Activated T-helper 1 cell treated with Interleukin-2 at 50 U/mL for 16 hours (primary cell): ENCODE measurements around the gene MAST4.

Source experiments
- DNase-seq: peaks from one replicate; pipeline ENCODE4 v3.0.0-alpha.2; 2020; ENCODE audit warnings: low read depth

Gene MAST4

DNA sequence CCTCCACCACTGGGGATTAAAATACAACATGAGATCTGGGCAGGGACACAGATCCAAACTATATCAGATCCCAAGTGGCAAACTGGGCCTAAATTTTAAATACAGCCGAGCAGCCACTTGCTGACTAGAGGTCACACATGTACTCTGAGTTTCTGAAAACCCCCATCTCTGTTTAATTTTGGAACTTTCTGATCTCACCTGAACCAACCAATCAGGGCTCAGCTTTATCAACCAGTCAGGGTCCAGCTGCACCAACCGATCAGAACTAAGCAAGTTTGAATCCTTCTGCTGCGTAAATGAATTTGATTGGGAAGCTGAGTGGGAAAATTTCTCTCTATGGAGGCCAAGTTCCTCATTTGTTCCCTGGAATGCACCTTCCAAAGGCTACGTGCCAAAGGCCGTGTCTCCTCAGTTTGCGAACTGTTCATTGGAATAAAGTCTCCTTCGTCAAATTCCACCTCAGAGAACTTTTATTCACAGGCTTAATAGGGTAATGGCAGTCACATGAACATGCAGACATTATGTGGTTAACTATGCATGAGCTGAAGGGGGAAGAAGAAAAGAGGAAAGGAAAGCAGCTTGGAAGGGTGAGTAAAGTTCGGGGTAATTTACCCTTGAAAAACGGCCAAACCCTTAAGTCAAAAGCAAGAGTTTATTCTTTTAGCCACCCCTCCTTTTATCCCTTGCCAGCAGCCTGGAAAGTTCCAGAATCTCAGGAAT, 596.7 kb downstream of the MAST4 start:
- DNase-seq: no peak

DNA sequence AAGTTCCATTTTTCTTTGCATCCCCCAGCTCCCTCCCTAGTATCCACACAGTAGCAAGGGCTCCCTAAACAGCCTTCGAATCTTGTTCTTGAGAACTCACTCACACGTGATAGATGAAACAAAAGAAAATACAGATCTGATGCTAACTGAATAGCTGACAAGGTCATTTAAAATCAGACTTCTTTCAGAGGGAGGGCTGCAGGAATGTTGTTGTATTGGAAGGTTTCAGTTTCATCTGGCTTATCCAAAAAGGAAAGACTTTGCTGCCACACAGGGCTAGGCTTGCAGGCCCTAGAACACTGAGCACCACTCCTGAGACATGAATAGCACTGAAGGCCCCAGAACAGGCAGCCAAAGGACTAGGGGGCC, 597.2 kb downstream of the MAST4 start:
- DNase-seq: no peak

DNA sequence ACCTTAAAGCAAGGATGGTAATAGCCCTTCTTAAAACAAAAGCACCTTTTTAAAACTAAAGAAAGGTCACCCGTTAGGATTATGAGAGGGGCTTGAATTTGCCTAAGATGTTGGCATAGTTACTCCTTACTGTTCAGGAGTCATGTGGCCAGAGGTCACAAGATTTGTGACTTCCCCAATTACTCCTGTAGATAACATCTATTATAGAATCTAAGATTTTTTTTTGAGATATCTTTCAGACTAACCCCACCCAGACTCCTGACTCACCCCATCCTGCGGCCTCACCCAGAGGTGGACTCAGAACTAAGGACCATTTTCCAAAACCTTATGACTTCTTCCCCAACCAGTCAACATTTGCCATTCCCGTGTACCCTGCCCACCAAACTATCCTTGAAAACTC, 598.0 kb downstream of the MAST4 start:
- no peak for DNase-seq

DNA sequence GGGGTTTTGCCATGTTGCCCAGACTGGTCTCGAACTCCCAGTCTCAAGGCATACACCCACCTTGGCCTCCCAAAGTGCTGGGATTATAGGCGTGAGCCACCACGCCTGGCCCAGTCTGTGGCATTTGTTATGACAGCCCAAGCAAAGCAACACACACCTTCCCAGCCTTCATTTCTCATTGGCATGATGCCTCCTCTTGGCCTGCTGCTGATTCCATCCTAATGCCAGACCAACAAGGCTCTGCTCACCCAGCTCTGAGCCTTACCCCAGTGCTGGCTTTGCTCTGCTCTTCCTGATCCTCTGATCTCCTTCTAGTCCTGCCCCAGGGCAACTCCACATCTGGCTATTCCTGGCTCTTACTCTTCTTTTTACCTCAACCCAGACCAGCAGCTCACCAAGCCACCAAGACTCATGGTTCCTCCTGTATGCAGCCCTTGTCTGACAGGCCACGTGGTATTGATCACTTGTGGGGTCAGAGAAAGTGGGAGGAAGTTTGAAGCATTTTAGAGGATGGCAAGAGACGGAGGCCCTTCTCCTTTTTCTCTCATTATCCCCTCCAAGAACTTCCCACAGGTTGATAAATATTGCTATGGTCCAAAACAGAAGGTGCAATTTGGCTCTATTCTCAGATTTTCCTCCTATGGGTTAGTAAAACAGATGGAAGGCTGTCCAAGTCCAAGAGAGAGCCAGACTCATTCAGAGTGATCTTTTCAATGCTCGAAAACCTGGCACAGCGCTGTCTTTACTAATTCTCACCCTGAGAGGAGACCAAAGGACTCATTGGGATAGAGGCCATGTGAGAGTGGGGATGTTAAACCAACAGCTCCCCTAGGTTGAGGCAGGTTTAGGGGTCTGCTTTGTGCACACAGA, 599.4 kb downstream of the MAST4 start:
- no peak for DNase-seq

DNA sequence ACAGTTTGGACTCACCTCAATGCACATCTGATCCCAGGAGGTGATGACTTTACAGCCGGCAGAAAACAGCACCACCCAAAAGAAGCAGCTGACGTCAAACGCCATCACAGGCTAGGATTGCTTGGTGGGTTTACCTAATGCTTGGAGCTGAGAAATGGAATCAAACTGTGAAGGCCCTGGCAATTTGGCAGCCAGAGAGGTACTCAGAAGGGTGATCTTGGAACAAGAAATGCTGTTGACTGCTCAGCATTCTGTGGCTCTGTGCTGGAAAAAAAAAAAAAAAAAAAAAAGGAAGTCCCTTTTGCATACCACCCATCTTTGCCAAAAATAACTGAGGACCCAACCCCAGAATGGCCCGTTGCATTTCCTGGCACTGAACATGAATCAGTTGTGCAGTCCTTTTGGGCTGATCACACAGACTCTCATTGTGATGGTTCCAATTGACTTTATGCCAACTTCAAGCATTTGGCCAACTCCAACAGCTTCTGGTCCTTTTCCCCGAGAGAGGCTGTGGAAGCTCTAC, 600.4 kb downstream of the MAST4 start, which contains the start of gene CD180:
CD180 (minus strand) TSS at position 263 of the 523 bp plus-strand sequence; CDS start at position 105, 158 bp downstream.
- no peak for DNase-seq

DNA sequence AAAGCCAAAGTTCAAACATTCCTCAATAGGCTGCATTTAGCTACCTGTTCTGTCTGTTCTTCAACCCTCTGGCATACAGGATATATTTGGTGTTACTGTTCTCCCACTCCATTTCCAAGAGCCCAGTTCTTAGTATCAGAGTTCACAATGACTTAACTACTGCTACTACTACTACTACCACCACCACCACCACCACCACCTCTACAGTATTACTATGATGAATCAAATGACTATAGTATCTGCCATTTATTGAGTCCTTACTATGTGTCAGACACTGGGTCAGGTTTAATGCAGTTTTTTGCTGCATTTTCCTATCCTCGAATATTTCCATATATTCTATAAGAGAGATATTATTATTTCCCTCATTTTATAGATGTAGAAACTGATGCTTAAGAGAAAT, 601.3 kb downstream of the MAST4 start:
- no peak for DNase-seq

DNA sequence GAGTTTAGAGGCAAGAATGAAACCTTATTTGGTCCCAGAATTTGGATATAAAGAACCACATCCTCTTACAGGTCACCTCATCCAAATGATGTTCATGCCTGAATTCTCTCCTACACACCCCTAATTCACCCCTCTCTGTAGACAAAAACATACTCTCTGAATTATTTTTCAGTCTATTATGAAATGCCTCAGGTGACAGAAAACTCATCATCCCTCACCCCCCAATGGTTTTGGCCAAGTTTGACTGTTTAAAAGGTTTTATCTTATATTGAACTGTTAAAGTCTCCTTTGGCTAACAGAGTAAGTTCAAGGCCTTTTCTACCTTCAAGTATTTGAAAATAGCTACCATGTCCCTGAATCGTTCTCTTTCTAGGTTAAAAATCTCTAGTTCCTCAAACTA, 602.7 kb downstream of the MAST4 start:
- DNase-seq: no peak

DNA sequence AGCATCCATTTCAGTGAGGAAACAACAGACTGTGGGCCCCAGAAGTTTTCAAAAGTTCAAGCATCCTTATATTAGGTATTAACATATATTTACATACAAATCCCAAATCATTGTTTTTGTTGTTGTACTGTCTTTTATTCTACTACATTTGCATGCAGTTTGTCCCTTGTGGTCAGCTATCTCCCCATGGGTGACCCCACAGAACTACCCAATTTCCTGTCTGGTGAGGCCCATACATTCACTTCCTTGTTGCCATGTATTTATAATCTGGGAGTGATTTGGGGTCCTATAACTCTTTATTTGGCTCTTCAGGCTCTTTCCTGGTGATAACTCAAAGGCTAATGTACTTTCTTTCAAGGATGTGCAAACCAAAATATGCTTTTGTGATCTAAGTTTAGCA, 603.7 kb downstream of the MAST4 start:
- DNase-seq: no peak

DNA sequence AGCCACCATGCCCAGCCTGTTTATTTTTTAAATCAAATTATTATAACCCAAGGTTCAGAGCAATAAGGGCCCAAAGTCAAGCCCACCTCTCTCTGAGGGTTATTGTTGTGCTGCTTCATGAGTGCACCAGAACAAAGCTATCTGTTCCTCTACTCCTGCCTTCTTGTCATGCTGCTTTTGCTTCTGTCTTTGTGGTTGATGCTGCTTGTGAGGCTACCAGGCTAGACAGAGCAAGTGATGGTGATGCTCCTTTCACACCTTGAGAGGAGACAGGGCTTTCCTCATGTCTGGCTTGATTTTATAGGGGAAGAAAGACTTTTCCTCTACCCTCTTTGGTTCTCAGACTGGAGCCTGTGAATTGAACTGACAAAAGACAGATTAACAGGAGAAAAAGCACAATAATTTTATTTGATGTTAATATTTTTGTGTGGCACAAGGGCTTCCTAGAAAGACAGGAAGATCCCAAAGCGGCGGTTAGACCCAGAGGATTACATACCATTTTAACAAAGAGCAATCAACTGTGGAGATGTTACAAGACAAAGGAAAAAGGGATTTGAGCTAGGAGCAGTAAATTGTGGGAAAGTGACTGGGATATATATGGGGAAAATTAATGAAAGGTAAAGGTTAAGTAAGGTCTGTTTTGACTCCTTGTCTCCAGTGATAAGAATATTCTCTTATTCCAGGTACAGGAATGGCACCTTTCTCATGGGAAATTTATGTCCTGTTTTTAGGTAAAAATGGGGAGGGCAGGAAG, 604.8 kb downstream of the MAST4 start:
- no peak for DNase-seq

DNA sequence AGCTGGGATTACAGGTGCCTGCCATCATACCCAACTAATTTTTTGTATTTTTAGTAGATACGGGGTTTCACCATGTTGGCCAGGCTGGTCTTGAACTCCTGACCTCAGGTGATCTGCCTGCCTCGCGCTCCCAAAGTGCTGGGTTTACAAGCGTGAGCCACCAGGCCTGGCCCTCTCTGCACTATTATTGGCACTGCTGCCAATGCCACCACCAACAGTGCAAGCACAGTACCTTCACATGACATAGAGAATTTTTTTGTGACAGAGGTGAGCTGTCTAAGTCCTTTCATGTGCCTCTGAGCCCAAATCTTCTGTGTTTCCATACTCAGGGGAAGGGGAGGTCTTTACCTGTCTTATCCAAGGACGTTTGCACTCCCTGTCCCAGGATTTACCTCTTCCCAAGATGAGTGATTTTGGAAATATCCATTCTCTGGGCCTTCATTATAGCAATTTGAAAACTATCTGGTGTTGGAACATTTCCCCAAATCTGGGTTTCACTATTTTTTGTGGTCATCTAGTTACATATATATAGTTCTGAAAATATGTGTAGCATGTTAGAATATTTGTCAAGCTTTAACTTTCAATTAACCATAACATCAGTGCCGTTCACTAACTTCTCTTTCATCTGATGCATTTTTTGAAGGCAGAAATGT, 605.8 kb downstream of the MAST4 start:
- no peak for DNase-seq

DNA sequence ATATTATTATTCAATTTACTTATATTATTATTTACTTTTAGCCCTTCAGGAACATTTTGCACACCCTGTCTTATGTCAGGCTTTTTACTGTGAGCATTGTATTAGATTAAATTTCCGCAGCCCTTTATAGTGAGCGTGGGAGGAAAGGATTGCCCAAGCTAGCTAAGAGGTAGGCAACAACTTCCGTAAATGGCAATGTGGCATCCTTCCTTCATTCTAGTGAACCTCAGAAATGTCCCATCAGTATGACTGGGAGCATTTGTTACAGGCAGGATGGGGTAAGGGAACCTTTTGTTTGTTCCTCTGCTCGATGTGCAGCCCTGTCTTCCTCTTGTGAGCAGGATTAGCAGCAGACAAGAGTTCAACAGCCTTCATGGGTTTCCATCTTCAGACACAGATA, 606.6 kb downstream of the MAST4 start:
- no peak for DNase-seq

DNA sequence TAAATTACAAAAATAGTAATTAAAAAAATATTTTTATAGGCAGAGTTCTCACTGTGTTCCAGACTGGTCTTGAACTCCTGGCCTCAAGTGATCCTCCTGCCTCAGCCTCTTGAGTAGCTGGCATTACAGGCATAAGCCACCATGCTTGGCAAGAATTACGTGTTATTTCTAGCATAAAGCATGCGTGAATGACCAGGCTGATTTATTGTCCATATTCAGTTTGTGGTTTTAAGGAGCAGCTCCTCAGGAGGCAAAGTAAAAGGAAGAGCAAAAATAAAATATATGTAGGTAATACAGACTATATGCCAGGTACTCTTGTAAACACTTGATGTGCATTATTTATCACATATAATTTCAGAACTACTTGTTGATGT, 607.5 kb downstream of the MAST4 start:
- no peak for DNase-seq

DNA sequence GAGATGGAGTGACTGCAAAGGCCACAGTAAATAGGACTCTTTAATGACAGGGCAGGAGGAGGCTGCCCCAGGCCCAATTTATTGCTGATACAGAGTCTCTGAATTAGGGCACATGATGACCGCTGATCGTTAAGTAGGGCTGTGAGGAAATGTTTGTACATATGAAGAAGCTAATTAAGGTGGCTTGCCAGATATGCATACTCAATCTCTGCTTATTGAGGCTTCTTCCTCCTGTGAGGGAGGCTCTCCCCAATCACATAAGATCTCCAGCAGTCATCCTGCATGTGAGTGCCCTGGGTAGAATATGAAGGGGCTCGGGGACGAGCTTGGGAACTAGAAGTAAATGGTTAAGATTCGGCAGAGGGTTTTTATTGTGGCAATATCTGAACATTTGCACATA, 608.6 kb downstream of the MAST4 start:
- DNase-seq: no peak

DNA sequence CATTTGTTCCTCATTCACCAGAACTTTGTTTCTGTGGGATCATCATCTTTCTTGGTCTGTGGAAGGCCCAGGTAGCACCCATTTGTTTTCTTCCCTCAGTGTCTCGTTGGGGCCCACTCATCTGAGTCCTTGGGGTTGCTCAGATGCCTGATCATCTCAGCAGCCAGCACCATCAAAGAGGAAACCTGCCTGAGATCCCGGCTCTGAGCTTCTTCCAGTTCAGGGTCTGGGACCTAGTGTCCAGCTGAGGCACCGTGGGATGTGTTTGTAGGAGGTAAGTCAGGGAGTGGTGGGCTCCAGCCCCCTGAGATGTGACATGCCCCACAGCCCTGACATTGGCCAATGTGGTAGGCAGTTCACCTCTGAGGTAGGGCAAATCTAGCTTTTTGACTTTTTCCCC, 609.8 kb downstream of the MAST4 start:
- no peak for DNase-seq

DNA sequence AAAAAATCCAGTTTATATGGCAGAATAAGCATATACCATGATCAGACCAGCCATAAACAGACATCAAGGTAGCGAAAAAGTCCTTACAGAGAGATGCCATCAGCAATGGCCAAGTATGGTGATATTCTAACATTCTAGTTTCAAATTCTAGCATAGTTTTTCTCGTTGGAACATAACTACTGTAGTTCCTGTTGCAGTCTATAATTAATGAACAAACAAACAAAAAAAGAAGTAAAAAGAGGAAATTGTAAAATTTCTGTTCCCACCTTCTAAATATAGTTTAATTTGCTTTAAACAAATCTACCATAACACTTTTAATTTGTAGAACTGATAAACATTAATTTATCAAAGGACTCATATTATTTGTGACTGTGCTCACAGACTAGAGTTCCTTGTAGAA, 610.3 kb downstream of the MAST4 start:
- no peak for DNase-seq

DNA sequence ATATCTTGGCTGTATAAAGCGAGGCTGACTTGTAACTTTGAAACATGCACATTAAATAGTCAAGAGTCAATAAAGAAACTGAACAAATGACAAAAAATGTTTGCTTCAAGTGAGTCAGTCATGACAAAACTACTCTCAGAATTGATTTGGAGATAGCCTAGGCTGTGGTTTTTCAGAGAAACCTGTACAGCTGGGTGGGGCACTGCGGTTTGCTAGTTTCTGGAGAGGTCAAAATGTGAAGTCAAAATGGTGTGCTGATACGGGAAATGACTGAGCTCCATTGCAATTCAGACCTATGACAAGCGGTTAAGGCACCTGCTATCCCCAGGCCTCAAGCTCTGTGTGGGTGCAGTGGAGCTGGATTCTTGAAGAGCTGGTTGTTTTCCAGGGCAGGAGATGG, 610.7 kb downstream of the MAST4 start:
- peak; percentile 60 for DNase-seq

DNA sequence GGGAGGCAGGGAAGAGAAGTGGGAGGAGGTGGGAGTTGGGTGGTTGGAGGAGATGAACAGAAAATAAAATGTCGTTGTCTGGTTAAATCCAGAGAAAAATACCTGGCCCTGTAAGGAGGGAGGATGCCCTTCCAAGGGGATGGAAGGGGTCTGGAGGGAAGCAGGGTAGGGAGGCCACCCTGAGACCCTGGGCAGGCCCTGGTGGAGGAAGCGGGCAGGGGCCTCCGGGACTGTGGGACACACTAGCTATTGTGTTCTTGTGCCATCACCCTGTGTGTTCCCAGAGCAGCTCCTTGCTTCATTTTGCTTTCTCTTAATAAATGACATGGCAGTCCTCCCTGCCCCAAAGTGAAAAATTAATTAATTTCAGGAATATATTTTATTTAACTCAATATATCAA, 612.2 kb downstream of the MAST4 start:
- no peak for DNase-seq

DNA sequence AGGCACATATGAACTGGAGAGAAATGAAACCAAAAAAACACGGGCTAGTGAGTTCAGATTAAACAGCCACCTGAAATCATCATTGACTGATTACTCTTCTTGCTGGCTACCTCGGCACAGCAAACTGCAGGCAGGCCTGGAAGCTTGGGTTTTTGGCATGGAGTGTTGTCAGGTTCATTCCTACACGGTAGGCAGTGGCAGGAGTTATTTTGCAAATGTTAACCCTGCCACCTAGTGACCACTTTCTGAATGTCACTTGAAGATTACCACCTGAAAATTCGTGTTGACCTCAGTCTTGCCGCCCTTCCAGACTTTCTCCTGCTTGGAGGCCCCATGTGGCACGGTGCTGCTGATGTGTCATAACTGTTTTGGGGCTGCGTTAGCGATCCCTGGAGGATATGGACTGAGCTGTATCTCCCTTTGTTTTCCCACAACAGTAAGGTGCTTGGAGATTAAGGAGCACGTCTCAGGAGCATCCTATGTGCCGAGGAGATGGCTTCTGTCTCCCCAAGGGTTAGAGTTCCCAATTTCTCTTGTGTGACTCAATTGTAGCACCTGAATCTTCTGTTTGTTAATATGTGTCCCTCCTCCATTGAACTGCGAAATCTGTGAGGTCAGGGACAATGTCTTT, 613.1 kb downstream of the MAST4 start:
- peak; percentile 25 for DNase-seq

DNA sequence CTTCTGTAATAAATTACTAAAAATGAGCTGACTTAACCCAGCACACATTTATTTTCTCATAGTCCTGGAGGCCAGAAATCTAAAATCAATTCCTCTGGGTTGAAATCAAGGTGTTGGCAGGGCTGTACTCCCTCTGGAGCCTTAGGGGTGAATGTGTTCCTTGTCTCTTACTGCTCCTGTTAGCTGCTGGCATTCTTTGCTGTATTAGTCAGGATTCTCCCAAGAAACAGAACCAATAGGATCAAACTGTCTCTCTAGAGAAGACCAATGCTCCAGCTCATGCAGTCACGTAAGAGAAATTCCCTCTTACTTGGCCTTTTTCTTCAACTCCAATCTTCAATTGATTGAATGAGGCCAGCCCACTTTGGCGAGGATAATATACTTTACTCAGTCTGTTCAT, 615.7 kb downstream of the MAST4 start:
- no peak for DNase-seq

DNA sequence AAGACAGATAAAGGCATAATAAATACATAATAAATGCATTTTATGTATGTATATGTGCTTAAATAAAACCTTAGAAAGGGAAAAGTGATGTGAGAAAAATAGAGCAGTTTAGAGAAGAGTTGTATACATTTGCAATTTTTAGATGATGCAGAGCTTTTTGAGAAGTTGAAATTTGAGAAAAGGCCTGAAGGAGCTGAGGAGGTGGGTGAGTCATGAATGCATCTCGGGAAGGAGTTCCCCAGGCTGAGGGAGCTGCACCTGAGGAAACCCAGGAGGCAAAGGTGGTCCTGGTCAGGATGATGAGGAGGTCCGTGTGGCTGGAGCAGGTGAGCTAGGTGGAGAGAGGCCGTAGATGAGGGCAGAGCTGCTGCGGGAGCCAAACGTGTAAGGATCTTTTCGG, 617.8 kb downstream of the MAST4 start:
- no peak for DNase-seq

DNA sequence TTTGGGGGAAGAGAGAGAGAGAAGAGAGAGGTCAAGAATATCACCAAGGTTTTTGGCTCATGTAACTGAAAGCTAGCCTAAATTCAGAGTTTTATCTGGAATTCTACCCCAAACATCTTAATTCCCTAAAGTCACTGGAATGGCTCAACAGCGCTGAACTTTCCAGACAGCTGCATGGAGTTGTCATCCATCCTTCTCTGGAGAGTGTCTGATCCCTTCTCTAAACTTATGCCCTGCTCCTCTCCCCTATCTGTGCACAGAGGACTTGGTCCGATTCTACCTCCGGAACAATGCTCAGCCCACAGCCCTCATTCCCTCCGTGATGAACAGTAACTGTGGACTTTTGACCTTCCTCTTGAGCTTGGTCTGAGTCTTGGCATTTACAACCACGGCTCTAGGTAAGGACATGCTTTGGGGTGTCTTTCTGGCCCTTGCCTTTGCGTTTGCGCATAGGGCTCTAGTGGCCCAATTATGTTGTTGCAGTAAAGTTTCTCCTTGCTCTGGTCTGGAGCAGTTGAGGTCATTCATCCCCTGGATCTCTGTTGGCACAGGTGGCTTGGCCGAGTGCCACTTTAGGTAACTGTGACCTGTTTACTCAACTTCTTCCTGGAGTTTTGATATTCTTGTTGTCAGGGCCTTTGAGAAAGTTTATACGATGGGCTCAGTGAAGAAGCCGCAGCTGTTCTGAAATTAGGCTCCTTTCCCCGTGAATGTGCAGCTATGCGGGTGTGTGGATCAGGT, 618.7 kb downstream of the MAST4 start:
- no peak for DNase-seq
